ENCODE data around the gene CD300LB. TPM values are rescaled to one million over a fixed set of nuclear protein-coding genes. Genes with fewer than 3 reads are reported as not detected.

CD300LB gene
- total RNA-seq, 1 experiment from 2014 or later = not detected

GRCh38 chr17:74563358-74563757, 32.1 kb upstream of the CD300LB start:
- H3K4me3 Mint-ChIP-seq = no peak overlapping the region
- no peak overlapping the region for H2AFZ ChIP-seq (ENCODE audit: low read length)

More at GRCh38 chr17:74563358-74563757, 32.1 kb upstream of the CD300LB start:
- 100% methylated on average over 1 of the region's 1 CpG for WGBS (ENCODE audit: extremely low coverage, insufficient read length, low lambda C conversion rate)
- Histone ChIP-seq H4K8ac (replicated peaks; ENCODE audit: insufficient read length, low read depth, low read length) (peak overlapping the region; percentile 85), H4K5ac (ENCODE audit: insufficient read length, low read depth, low read length) (peak overlapping the region; percentile 47), H3K23me2 (ENCODE audit: insufficient read length, low read depth, low read length, poor library complexity, severe bottlenecking) (no peaks in the 10 kb centered on the region), H3K4ac (ENCODE audit: low read depth, low read length) (no peak overlapping the region), H3K14ac (ENCODE audit: insufficient read depth, low read length) (no peak overlapping the region), H2BK12ac (ENCODE audit: insufficient read length, low read depth, low read length) (no peak overlapping the region), H4K91ac (ENCODE audit: insufficient read length, low read depth, low read length) (no peak overlapping the region), H3K27me3 (ENCODE audit: insufficient read depth, low read length) (no peaks in the 10 kb centered on the region), H2BK120ac (ENCODE audit: low read depth, low read length, poor library complexity, severe bottlenecking) (no peak overlapping the region), H2BK15ac (ENCODE audit: low read depth, low read length) (no peak overlapping the region), H3K18ac (ENCODE audit: insufficient read length, low read depth, low read length) (peak overlapping the region; percentile 8), H3K79me2 (ENCODE audit: insufficient read depth, low read length) (no peaks in the 10 kb centered on the region), H3K56ac (ENCODE audit: insufficient read length, low read depth, low read length) (peak overlapping the region; percentile 70), H4K20me1 (ENCODE audit: control insufficient read depth, insufficient read depth, insufficient read length) (no peaks in the 10 kb centered on the region), H3T11ph (ENCODE audit: low read length) (no peak overlapping the region), H3K79me1 (ENCODE audit: insufficient read depth, low read depth, low read length, poor library complexity, severe bottlenecking) (no peaks in the 10 kb centered on the region), H3K9me3 (ENCODE audit: control insufficient read depth, low read depth, low read length) (no peaks in the 10 kb centered on the region), H3K9ac (ENCODE audit: extremely low read depth, insufficient read length, low read length) (no peak overlapping the region), H3K27ac (ENCODE audit: insufficient read length, low read depth, low read length) (no peak overlapping the region), H2BK5ac (ENCODE audit: insufficient read length, low read length) (no peak overlapping the region), H3K4me2 (ENCODE audit: insufficient read depth, insufficient read length, low read length) (no peak overlapping the region), H3K4me1 (ENCODE audit: insufficient read depth, low read length) (peaks cover 2% of the 10 kb centered on the region; the same call in 1 of the 2 replicates), H2AK5ac (ENCODE audit: insufficient read length, low read length) (no peak overlapping the region), H3K23ac (ENCODE audit: insufficient read length, low read depth, low read length) (no peak overlapping the region), H2BK20ac (ENCODE audit: low read depth, low read length, poor library complexity, severe bottlenecking) (no peak overlapping the region)
- peaks cover 14 to 19% of the 10 kb centered on the region in 2 experiments for H3K4me1 Mint-ChIP-seq
- TF ChIP-seq CTCF (conservative IDR thresholded peaks at IDR 0.05) = no peak
- no peak for DNase-seq
- no peak overlapping the region; a peak in 1 of 7 replicates for H3K27ac Mint-ChIP-seq
- H3K36me3 Mint-ChIP-seq (ENCODE audit: insufficient read depth in 1 of 3, low read depth in 3 of 3) = peaks cover 4 to 10% (median 7%) of the 10 kb centered on the region in 3 experiments
- H3K9me3 Mint-ChIP-seq = peaks cover 10 to 18% of the 10 kb centered on the region in 2 experiments
- peaks cover 42% of the 10 kb centered on the region for H3K27me3 Mint-ChIP-seq (ENCODE audit: low read depth)
